ENCODE measurements around the gene IPMK. TPM values are rescaled to one million over a fixed set of nuclear protein-coding genes. Genes with fewer than 3 reads are reported as not detected.
"Not testable (repeated sequence)": the region's sequence is repeated elsewhere in the genome, so short reads cannot be mapped to it uniquely, and the experiment has no call there.

IPMK gene
- total RNA-seq, 1 donor from 2014 or later = 2.8 TPM

DNA sequence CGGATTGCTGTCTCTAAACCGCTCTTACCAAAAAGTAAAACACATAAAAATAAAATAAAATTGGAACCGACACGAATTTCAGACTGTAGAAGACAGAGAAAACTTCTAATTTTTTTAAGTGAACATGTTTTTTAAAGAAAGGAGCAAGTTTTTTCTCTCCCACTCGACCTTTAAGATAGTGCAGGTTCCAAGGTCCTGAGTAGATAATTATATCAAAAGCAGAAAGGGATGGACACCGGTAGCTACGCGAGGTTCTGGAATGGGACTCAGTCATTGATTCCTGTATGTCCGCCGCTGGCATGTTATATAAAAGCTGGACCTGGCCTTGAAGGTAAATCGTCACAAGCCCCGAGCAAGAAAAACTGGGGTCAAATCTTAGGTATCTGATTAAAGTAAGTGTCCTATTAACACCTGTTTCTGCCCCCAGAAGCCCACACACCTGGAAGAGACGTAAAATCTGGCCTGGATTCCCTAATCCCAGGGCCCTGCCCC is 806 bp upstream of the IPMK start:
- ATAC-seq (peak; percentile 8), DNase-seq (ENCODE audit: low spot score) (no peak)

DNA sequence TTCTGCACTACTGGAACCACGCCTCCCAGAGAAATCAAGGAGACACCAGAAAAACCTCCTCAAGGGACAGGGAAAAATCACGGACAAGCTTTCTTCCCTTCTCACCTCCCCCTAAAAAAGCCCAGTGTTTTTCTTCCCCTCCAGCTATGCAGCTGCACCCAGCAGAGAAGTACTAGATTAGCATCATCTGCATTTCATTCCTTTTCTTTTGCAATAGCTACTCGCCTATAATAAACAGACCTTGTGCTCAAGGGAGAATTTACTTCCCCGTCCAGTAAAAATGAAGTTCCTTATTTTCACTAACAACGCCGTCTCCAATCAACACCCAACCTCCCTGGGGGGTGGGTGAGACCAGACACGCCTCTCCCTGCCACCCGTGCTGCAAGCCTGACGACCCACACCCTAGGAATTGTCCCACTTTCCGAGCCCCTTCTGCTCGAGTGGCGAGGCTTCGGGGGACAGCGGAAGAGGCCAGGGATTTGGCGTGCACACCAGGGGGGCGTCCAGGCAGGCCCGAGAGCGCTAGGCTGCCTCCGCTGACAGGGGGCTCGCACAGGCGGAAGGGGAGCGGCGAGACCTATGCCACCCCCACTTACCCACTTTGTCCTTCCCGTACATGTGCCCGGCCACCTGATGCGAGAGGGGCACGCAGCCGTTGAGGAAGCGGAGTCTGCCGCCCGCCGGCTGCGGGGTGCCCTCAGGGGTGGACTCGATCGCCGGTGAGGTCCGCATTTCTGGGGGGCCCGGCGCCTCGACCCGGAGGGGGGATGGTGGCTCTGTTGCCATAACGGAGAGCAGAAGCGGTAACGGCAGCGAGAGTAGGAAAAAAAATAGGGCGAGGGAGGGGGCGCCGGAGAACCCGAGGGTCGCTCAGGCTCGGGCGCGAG is 625 bp downstream of the IPMK start:
- ATAC-seq (peak; percentile 4), DNase-seq (ENCODE audit: low spot score) (peak; percentile 60)

DNA sequence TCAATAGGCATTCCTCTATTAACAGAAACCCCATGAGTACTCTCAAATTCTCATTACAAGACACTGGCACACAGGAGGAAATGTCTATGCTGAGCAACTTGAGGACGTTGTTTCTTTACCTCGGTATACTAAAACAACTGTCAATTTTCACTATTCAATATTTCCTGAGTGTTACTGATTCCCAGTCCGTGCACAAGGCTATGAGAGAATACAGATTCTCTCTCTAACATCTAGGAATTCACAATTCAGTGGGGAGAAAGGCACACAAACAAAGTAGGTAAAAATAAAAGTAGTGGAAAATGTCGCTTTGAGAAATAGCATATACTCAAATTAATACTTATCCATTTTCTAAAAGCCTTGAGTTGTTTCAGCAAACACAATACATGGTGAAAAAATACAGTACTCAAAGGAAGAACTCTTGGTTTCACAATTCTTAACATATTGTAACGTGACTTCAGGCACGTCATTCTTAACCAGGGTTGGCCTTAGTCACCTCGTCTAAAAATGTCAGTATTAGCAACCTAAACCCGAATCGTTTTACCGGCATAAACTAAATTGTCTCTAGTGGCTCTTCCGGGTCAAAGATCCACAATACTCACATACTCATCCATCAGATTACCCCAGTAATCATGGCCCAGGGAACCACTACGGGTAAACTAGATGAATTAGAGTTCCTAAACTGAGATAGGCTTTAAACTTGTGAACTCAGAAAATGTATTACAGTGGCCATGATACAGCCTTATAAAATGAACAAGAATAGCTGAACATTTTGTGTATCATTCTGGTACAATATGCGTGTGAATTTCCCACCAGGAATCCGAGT is 1.5 kb downstream of the IPMK start:
- no peak for ATAC-seq

DNA sequence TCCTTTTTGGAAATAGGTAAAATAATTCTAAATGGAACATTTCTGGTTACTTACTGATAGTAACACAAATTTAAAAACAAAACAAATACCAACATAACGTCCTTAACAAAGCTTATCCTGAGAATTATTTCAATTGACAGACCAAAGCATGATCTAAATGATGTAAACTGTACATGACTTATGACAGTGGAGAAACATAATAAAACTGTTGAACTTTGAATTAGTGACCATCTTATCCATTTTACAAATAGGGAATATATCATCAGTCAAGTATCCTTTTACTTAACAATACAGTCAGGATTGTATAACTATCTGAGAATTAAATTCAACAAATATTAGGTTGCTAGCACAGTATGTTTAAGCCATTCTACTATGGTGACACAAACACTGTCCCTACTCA is 2.4 kb downstream of the IPMK start:
- no peak for ATAC-seq

More for the DNA sequence above, 1.5 kb downstream of the IPMK start:
- no peak for DNase-seq (ENCODE audit: low spot score)

DNA sequence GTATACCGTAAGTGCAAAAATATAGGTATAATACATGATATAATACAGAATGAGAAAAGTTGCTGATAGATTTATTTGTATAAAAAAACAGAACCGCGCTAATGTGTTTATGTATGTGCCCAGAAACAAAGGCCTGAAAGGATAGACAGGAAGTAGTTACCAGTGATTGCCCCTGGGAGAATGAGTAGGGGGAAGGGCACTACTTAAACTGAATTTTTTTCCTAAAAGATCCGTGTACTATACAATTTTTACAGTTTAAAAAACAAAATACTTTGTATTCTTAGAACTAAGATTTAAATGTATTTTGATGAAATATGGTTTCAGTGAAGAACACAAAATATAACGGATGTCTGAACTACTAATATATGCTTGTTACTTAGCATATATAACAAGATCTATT is 2.9 kb downstream of the IPMK start:
- ATAC-seq = no peak
- DNase-seq (ENCODE audit: low spot score) = no peak

More for the DNA sequence above, 2.4 kb downstream of the IPMK start:
- no peak for DNase-seq (ENCODE audit: low spot score)

DNA sequence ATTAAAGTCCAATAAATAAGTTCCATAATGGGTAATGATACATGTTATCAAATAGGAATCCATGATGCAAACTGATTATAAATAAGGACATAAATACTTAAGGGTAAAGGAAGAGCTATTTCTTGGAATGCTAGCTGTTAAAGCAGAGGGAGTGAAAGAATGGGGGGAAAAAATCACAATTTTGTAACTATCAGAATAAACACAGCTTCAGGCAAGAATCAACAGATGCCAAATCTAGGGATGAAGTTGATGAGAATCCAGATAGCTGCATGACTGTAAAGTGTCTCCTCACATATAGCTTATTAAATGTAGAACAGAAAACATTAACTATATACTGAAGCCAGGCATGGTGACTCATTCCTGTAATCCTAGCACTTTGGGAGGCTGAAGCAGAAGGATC is 4.9 kb downstream of the IPMK start:
- DNase-seq (ENCODE audit: low spot score) = no peak
- no peak for ATAC-seq

DNA sequence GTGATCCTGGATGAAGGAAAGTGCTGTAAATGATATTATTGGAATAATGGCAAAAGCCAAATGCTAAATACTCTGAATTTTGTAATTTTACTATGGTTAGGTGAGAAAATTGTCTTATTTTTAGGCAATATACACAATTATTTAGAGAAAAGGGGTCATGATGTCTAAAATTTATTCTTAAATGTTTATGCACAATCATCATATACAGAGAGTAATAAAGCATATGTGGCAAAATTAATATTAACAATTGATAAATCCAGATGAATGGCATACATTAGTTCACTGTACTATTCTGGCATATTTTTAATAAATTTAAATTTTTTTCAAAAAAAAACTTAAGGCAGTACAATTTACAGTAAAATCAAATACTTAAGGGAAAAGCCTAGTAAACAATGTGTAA is 7.4 kb downstream of the IPMK start:
- DNase-seq (ENCODE audit: low spot score) (no peak), ATAC-seq (no peak)

DNA sequence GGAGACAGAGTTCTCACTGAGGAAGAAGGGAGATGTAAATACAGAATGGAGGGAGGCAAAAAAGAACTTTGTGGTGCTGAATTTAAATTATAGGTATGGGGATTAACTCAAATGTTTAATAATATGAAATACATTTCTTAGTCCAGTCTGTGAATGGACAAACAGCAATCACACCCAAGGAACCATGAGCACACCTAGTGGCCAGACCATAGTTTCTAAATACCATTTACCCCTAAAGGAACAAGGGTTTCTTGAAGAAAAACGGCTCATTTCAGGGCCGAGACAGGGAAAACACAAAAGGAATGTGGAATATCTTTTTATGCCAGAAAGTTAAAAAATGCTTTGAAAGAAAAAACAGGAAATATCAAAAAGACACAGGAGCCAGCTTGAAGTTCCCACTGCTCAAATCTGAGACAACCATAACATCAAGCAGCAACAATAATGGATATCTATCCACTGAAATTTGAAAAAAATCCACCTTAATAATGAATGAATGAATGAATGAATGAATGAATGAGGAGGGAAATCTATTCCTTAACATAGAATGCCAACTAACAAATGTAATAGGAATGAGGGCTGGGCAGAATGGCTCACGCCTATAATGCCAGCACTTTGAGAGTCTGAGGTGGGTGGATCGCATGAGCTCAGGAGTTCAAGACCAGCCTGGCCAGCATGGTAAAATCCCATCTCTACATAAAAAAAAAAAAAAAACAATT is 8.6 kb downstream of the IPMK start:
- no peak for ATAC-seq
- no peak for DNase-seq (ENCODE audit: low spot score)

DNA sequence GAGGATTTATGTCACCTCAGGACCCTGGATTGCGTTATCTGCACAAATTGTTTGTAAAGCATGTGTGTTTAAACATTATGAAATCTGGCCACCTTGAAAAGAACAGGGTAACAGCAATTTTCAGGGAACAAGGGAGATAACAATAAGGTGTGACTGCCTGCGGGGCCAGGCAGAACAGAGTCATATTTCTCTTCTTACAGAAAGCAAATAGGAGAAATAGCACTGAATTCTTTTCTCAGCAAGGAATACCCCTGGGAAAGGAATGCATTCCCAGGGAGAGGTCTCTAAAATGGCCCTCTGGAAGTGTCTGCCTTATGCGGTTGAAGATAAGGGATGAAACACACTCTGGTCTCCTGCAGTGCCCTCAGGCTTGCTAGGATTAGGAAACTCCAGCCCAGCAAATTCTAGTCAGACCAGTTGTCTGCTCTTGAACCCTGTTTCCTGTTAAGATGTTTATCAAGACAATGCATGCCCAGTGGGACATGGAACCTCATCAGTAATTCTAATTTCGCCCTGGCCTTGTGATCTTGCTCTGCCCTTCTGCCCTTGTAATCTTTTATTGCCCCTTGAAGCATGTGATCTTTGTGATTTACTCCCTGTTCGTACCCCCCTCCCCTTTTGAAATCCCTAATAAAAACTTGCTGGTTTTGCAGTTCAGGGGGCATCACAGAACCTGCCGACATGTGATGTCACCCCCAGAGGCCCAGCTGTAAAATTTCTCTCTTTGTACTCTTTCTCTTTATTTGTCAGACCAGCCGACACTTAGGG is 11.5 kb downstream of the IPMK start:
- not testable (repeated sequence) for DNase-seq (ENCODE audit: low spot score); ATAC-seq

DNA sequence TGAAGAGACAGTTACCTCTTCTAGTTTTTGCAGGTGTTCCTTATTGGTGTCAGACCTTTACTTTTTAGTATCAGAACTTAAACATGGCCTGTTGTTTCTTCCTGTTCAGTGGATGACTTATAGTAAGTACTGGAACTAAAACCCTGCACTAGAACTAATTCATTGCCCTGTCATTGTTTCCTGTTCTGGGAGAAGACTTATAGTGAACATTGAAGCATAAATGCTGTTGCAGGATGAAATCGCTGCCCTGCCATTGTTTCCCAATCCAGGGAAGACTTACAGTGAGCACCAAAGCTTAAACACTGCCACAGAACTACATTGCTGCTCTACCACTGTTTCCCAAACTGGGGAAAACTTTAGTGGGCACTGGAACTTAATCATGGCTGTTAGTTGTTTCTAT is 13.1 kb downstream of the IPMK start:
- no peak for DNase-seq (ENCODE audit: low spot score)
- ATAC-seq = no peak

DNA sequence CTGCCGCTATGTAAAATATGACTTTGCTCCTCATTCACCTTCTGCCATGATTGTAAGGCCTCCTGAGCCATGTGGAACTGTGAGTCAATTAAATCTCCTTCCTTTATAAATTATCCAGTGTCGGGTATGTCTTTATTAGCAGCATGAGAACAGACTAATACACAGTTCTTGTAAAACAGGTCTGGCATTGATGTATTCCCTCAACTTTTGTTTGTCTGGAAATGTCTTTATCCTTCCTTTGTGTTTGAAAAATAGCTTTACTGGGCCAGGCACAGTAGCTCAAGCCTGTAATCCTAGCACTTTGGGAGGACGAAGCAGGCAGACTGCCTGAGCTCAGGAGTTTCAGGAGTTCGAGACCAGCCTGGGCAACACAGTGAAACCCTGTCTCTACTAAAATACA is 14.5 kb downstream of the IPMK start:
- DNase-seq (ENCODE audit: low spot score) (no peak), ATAC-seq (no peak)

DNA sequence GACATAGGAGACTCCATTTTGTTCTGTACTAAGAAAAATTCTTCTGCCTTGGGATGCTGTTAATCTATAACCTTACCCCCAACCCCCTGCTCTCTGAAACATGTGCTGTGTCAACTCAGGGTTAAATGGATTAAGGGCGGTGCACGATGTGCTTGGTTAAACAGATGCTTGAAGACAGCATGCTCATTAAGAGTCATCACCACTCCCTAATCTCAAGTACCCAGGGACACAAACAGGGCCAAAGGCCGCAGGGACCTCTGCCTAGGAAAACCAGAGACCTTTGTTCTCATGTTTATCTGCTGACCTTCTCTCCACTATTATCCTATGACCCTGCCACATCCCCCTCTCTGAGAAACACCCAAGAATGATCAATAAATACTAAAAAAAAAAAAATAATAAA is 23.0 kb downstream of the IPMK start:
- DNase-seq (ENCODE audit: low spot score); ATAC-seq: not testable (repeated sequence)

DNA sequence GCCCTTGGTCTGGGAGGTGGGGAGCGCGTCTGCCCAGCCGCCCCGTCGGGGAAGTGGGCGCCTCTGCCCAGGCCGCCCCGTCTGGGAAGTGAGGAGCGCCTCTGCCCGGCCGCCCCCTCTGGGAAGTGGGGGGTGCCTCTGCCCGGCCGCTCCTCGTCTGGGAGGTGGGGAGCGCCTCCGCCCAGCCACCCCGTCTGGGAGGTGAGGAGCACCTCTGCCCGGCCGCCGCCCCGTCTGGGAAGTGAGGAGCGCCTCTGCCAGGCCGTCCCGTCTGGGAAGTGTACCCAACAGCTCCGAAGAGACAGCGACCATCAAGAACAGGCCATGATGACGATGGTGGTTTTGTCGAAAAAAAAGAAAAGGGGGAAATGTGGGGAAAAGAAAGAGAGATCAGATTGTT is 23.5 kb downstream of the IPMK start:
- ATAC-seq; DNase-seq (ENCODE audit: low spot score): not testable (repeated sequence)

DNA sequence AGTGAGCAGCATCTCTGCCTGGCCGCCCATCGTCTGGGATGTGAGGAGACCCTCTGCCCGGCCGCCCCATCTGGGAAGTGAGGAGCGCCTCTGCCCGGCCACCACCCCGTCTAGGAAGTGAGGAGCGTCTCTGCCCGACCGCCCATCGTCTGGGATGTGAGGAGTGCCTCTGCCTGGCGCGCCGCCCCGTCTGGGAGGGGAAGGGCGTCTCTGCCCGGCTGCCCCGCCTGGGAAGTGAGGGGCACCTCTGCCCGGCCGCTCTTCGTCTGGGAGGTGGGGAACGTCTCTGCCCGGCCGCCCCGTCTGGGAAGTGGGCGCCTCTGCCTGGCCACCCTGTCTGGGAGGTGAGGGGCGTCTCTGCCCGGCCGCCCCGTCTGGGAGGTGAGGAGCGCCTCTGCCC is 23.9 kb downstream of the IPMK start:
- not testable (repeated sequence) for DNase-seq (ENCODE audit: low spot score); ATAC-seq

DNA sequence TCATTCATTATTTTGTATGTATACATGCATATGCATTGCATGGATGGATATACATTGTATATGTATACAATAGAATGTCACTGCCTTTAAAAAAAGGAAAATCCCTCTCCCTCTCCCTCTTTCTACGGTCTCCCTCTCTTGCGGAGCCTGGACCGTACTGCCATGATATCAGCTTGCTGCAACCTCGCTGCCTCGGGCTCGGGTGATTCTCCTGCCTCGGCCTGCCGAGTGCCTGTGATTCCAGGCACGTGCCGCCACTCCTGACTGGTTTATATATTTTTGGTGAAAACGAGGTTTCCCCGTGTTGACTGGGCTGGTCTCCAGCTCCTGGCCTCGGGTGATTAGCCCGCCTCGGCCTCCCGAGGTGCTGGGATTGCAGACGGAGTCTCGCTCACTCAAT is 24.4 kb downstream of the IPMK start:
- no peak for ATAC-seq
- no peak for DNase-seq (ENCODE audit: low spot score)

DNA sequence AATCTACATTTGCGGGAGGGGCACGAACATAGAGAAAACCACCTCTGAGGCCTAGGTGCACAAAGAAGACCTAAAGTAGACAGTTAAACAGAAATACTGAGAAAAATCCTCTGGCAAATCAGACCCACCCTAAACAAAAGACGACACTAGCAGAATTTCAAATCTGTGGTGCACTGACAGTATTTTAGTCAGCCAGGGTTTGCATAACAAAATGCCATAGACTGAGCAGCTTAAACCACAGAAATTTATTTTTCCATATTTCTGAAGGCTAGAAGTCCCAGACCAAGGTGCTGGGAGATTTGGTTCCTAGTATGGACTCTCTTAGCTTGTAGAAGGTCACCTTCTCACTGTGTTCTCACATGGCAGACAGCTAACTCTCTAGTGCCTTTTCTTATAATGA is 26.3 kb downstream of the IPMK start:
- ATAC-seq = no peak
- DNase-seq (ENCODE audit: low spot score) = no peak

DNA sequence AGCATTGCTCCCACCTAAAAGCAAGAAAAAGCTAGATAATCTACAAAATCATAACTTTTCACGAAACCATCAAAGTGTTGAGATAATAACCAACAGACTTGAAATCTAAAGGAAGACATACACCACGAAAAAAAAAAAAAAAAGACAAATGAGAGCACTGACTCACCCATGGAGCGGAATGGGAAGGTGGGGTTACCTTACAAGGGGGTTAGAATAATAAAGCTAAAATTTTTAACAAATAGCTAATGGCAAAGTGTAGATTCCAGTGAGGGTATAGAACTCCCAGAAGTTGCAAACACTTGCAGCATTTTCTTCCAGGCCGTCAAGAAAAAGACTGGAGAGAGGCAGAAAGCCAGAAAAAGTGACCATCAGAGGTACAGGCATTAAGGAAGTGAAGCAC is 27.2 kb downstream of the IPMK start:
- ATAC-seq = no peak
- no peak for DNase-seq (ENCODE audit: low spot score)

DNA sequence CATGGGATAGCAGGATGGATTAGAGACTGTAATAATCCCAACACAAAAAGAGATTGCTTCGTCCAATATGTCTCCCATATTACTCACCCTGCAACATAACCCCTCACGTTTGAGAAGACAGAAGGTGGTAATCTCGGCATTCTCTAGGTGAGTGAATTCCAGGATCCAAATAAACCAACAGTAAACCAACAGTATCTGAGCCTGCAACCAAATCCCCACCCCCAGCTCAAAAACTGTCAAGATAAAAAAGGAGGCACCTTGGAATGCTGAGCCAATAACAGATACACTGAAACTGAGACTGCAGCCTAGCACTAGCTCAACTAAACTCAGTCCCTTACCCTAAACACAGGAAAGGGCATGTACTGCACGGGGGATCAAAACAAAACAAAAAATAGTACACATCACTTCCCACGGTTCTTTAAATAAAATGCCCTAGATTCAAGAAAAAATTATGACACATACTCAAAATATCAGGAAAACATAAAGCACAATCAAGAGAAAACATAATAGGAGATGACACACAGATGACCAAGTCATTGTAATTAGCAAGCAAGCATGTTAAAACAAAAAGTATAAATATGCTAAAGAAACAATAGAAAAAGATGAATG is 28.0 kb downstream of the IPMK start:
- DNase-seq (ENCODE audit: low spot score) (no peak), ATAC-seq (no peak)

DNA sequence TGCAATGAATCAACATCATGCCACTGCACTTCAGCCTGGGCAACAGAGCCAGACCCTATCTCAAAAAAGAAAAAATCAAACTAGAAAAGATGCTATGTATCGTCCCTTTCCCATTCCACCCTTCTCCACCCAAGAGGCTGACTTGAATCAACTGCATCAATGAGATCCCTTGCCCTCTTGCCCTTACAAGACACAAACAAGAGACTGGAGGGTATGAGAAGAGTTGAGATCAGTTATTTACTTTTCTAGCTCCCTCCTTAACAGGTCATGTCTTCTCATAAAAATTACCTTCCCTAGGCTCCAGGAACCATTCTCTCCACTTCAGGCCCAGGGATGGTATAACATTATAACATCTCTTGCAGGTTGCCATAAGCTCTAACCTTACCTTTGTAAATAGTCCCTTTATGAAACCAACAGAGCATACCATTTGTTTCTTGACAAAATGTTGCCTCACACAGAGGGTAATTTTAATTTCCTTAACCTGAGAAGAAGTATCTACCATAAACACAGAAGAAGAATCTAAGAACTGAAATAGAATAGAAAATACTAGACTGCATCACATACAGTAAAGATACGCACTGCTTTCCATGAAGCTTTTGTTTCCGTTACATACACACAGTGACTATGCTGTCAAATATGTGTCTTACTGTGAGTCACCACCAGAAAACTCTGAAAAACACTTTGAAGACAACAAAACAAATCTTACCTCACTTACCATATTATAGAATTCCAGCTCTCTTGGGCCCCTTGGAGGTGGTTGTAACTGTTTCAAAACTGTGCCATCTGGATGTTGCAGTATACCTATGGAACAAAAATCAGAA is 30.5 kb downstream of the IPMK start:
- ATAC-seq (no peak), DNase-seq (ENCODE audit: low spot score) (no peak)
